Endothelial cell of umbilical vein (primary cell): ENCODE data around the gene ATP1B1. TPM values are rescaled to one million over a fixed set of nuclear protein-coding genes. Genes with fewer than 3 reads are reported as not detected.

Experiments
- BruUV-seq: library from RNA; stranded (reverse); fragments of 400-500 nt; replicated peaks from 2 replicates; lab custom pipeline; 2021; lab: Mats Ljungman, UMichigan
- CTCF ChIA-PET: fragments of 300-600, 350-600 bp; sonication (Branson Sonifier 250); formaldehyde crosslinking; loops from one replicate; lab custom pipeline; 2021; ENCODE audit warnings: antibody characterized with exemption, inconsistent platforms; lab: Charles Lee
- POLR2A ChIA-PET: fragments of 300-600, 350-600 bp; sonication (Branson Sonifier 250); formaldehyde crosslinking; loops from one replicate; lab custom pipeline; 2021; ENCODE audit warnings: antibody characterized with exemption, inconsistent platforms; lab: Charles Lee
- DNase-seq: peaks from one replicate; pipeline ENCODE4 v3.0.0-alpha.2; 2011; ENCODE audit warnings: low read depth, low spot score
- FAIRE-seq: peaks from 2 replicates; lab custom pipeline; 2011; peaks lifted over from hg19 to GRCh38; lab: Jason Lieb, UNC
- H2AFZ ChIP-seq: 2 replicates; pipeline ENCODE4 v1.6.0; 2012; ENCODE audit warnings: low read depth, low read length, control low read depth, inconsistent platforms
- H3K27ac ChIP-seq: 2 replicates; pipeline ENCODE4 v1.5.1; 2011; ENCODE audit warnings: low read depth, mild to moderate bottlenecking, control low read depth, low read length, moderate library complexity; ENCODE audit not compliant: insufficient read depth
- H3K27me3 ChIP-seq, 2 experiments: 2 replicates each; pipeline versions ENCODE4 v1.6.0 to v1.6.1; 2011; ENCODE audit warnings: low read length in 2 of 2, mixed read lengths in 1 of 2; ENCODE audit not compliant: control insufficient read depth in 2 of 2, insufficient read depth in 2 of 2
- H3K36me3 ChIP-seq, 2 experiments: 2 replicates in 1 of 2; 3 replicates in 1 of 2; pipeline ENCODE4 v1.5.1; 2011; ENCODE audit warnings: low read length in 2 of 2, mild to moderate bottlenecking in 1 of 2, moderate library complexity in 1 of 2; ENCODE audit not compliant: control insufficient read depth in 2 of 2, insufficient read depth in 2 of 2; ENCODE audit errors: extremely low read depth in 1 of 2
- H3K4me1 ChIP-seq: 3 replicates; pipeline ENCODE4 v1.5.1; 2011; ENCODE audit warnings: mild to moderate bottlenecking, low read length; ENCODE audit not compliant: control insufficient read depth, insufficient read depth; ENCODE audit errors: extremely low read depth
- H3K4me2 ChIP-seq: 2 replicates; pipeline ENCODE4 v1.6.1; 2011; ENCODE audit warnings: low read length, control low read depth, mixed read lengths; ENCODE audit not compliant: insufficient read depth
- H3K4me3 ChIP-seq, 3 experiments: fragments of 200-600 bp in 1 of 3; sonication (generic), shearing (Covaris generic) in 1 of 3; replicated peaks in 1 of 3; 2 replicates each; pipeline ENCODE4 v1.5.1; 2011 to 2016; ENCODE audit warnings: control low read depth in 3 of 3, low read length in 3 of 3, mild to moderate bottlenecking in 2 of 3, inconsistent platforms in 1 of 3, low read depth in 1 of 3, moderate library complexity in 1 of 3; ENCODE audit not compliant: insufficient read depth in 1 of 3
- H3K79me2 ChIP-seq: 2 replicates; pipeline ENCODE4 v1.6.0; 2012; ENCODE audit warnings: low read length, inconsistent platforms; ENCODE audit not compliant: control insufficient read depth, insufficient read depth
- H3K9ac ChIP-seq: replicated peaks from 2 replicates; pipeline ENCODE3; 2011; ENCODE audit warnings: low read length, control low read depth; ENCODE audit not compliant: insufficient read depth; ENCODE audit errors: extremely low read depth
- H3K9me1 ChIP-seq: replicated peaks from 3 replicates; pipeline ENCODE4 v1.6.0; 2011; ENCODE audit warnings: mild to moderate bottlenecking, low read length; ENCODE audit not compliant: control insufficient read depth, insufficient read depth; ENCODE audit errors: extremely low read depth
- H3K9me3 ChIP-seq: replicated peaks from 2 replicates; pipeline ENCODE4 v1.5.1; 2012; ENCODE audit warnings: low read length, inconsistent platforms; ENCODE audit not compliant: control insufficient read depth, insufficient read depth
- H4K20me1 ChIP-seq: replicated peaks from 2 replicates; pipeline ENCODE3; 2011; ENCODE audit warnings: mild to moderate bottlenecking, low read length; ENCODE audit not compliant: control insufficient read depth, insufficient read depth; ENCODE audit errors: extremely low read depth
- CTCF ChIP-seq, 2 donors: IDR thresholded peaks; 1 replicate in 1 of 2; 2 replicates in 1 of 2; pipeline ENCODE4 v1.5.1; 2011; ENCODE audit warnings: low read length in 2 of 2, mild to moderate bottlenecking in 2 of 2, moderate library complexity in 2 of 2, control low read depth in 1 of 2, inconsistent platforms in 1 of 2, low read depth in 1 of 2; ENCODE audit not compliant: insufficient read depth in 1 of 2; ENCODE audit errors: extremely low read depth in 1 of 2
- EZH2 ChIP-seq: IDR thresholded peaks from 2 replicates; pipeline ENCODE4 v1.6.1; 2012; ENCODE audit warnings: borderline replicate concordance, low read depth, mild to moderate bottlenecking, moderate library complexity, low read length, inconsistent platforms; ENCODE audit not compliant: severe bottlenecking
- FOS ChIP-seq: IDR thresholded peaks from 2 replicates; pipeline ENCODE4 v1.6.1; 2011; ENCODE audit warnings: mild to moderate bottlenecking, low read length, moderate library complexity, borderline replicate concordance; ENCODE audit not compliant: insufficient read depth
- GATA2 ChIP-seq: IDR thresholded peaks from 2 replicates; pipeline ENCODE4 v1.7.0; 2011; ENCODE audit warnings: low read depth, mild to moderate bottlenecking, moderate library complexity, mixed read lengths, low read length; ENCODE audit not compliant: insufficient read length, insufficient read depth
- JUN ChIP-seq: IDR thresholded peaks from 2 replicates; pipeline ENCODE4 v1.6.1; 2011; ENCODE audit warnings: borderline replicate concordance, low read depth; ENCODE audit not compliant: insufficient read length, insufficient read depth
- MAX ChIP-seq: IDR thresholded peaks from 2 replicates; pipeline ENCODE4 v1.6.1; 2011; ENCODE audit not compliant: insufficient read depth, insufficient read length
- MYC ChIP-seq: IDR thresholded peaks from one replicate; pipeline ENCODE4 v1.6.1; 2011; ENCODE audit warnings: mild to moderate bottlenecking, low read depth, low read length
- POLR2A ChIP-seq: IDR thresholded peaks from 2 replicates; pipeline ENCODE4 v1.6.1; 2012; ENCODE audit warnings: low read depth, mild to moderate bottlenecking, control low read depth, low read length
- POLR2AphosphoS5 ChIP-seq: IDR thresholded peaks from 2 replicates; pipeline ENCODE4 v1.6.1; 2012; ENCODE audit warnings: low read depth, mild to moderate bottlenecking, control low read depth, low read length, moderate library complexity; ENCODE audit not compliant: insufficient read depth
- dilution Hi-C: fragments of 300-500 bp; cut with MboI; formaldehyde crosslinking; loops from one replicate; pipeline ENCODE4 v1.15.0; 2019; ENCODE audit warnings: low sequenced_read_pairs; ENCODE audit not compliant: extremely low pct_ligation_motif_present
- intact Hi-C: fragments of 100-400 bp; cut with micrococcal nuclease; formaldehyde crosslinking; loops from one replicate; pipeline ENCODE4 v1.10.0; 2022
- polyA plus RNA-seq, 4 experiments: library from polyadenylated mRNA; depleted of rRNA in 3 of 4; stranded (reverse) in 3 of 4; unstranded in 1 of 4; fragments of >200 nt; gene quantifications; 2 replicates each; pipeline versions ENCODE4 v1.2.1 to v1.2.3, GENCODE V29; 2011 to 2012; ENCODE audit warnings: missing spikeins in 1 of 4
- total RNA-seq: library from RNA; stranded (reverse); gene quantifications from 2 replicates; pipeline ENCODE4 v1.2.3, GENCODE V29; 2021

Gene ATP1B1
- total and polyA plus RNA-seq, 2 donors (not counting 3 experiments of a cell fraction or from before 2014, with no cell fraction given), result 14.3 to 56.1 TPM

- ChIA-PET CTCF (interaction anchor here (3.9 kb wide), 1 partner anchor 246 kb away, joined by 18 read pairs; no protein-coding TSS in a partner anchor), POLR2A (no interaction called here)
- Histone ChIP-seq H3K9me3 (no peaks in the 10 kb centered on the region), H3K9me1 (no peaks in the 10 kb centered on the region), H3K4me1 (no peaks in the 10 kb centered on the region), H3K27ac (no peak overlapping the region), H3K9ac (no peak overlapping the region), H3K79me2 (peaks cover 10% of the 10 kb centered on the region), H4K20me1 (no peaks in the 10 kb centered on the region), H3K36me3 (no peaks in the 10 kb centered on the region), H3K4me2 (no peak overlapping the region), H3K27me3 (peaks cover 0 to 3% of the 10 kb centered on the region in 2 experiments), H3K4me3 (no peak overlapping the region), H2AFZ (no peak overlapping the region)
- TF ChIP-seq GATA2 (no peak), JUN (peak; percentile 52), FOS (peak; percentile 74)
- BruUV-seq, result no TSS peak
- intact Hi-C loops (no loop called here), dilution Hi-C loops (no loop called here)
- FAIRE-seq, result peak; percentile 63
- peak; percentile 26 for DNase-seq
Measured at GRCh38 chr1:169102567-169102966, 3.9 kb upstream of the ATP1B1 start.

GRCh38 chr1:169103002-169103401 is 3.5 kb upstream of the ATP1B1 start:
- no peak overlapping the region for H3K27ac ChIP-seq
- POLR2A ChIA-PET, result no interaction called here

More at GRCh38 chr1:169103002-169103401, 3.5 kb upstream of the ATP1B1 start:
- Histone ChIP-seq H3K4me3 (no peak overlapping the region), H3K9me3 (no peaks in the 10 kb centered on the region), H3K4me2 (no peak overlapping the region), H3K4me1 (peaks cover 3% of the 10 kb centered on the region), H3K36me3 (no peaks in the 10 kb centered on the region), H2AFZ (no peak overlapping the region), H3K9ac (no peak overlapping the region), H3K79me2 (peaks cover 14% of the 10 kb centered on the region), H3K9me1 (no peaks in the 10 kb centered on the region), H4K20me1 (no peaks in the 10 kb centered on the region), H3K27me3 (peaks cover 0 to 3% of the 10 kb centered on the region in 2 experiments)
- intact Hi-C loops, result no loop called here
- DNase-seq (no peak), FAIRE-seq (no peak)
- BruUV-seq, result no TSS peak
- CTCF ChIA-PET, result interaction anchor here (2.0 to 3.9 kb wide), 2 partner anchors 23 to 245 kb away, joined by 6 to 18 read pairs; no protein-coding TSS in a partner anchor
- dilution Hi-C loops, result no loop called here
- no peak for TF ChIP-seq POLR2A
- TF ChIP-seq CTCF (IDR thresholded peaks at IDR 0.05; ENCODE audit: extremely low read depth in 1 of 2, insufficient read depth in 1 of 2, low read depth in 1 of 2, low read length in 2 of 2), result no peak
- no peak for TF ChIP-seq MAX
- TF ChIP-seq GATA2, result no peak
- TF ChIP-seq FOS, result no peak
- no peak for TF ChIP-seq MYC
- no peak for TF ChIP-seq EZH2
- no peak for TF ChIP-seq POLR2AphosphoS5
- TF ChIP-seq JUN, result no peak
